GM23338 (cell line): Measurements from ENCODE around the gene NFIA. TPM values are rescaled to one million over a fixed set of nuclear protein-coding genes. Genes with fewer than 3 reads are reported as not detected.

Experiments used
- ATAC-seq: fragments of 200-7000 bp; cut with Tn5 transposase; 3 replicates; pipeline ENCODE4 v1.9.1; 2020
- DNase-seq: peaks from one replicate; pipeline ENCODE4 v3.0.0-alpha.2; 2015; ENCODE audit warnings: low spot score
- H2AFZ ChIP-seq: fragments of 200-600 bp; sonication (generic); 2 replicates; pipeline ENCODE4 v1.8.0; 2016; ENCODE audit warnings: antibody characterized with exemption, mild to moderate bottlenecking, moderate library complexity
- H3F3A ChIP-seq: fragments of 200-600 bp; sonication (generic); replicated peaks from 2 replicates; pipeline ENCODE4 v1.8.0; 2017; ENCODE audit warnings: antibody characterized with exemption, mixed run types, low read depth
- H3K27ac ChIP-seq: fragments of 200-600 bp; sonication (generic); 2 replicates; pipeline ENCODE4 v1.6.1; 2016; ENCODE audit warnings: low read depth
- H3K27me3 ChIP-seq: fragments of 200-600 bp; sonication (generic); 2 replicates; pipeline ENCODE4 v1.8.0; 2016; ENCODE audit warnings: mild to moderate bottlenecking, mixed run types, moderate library complexity; ENCODE audit not compliant: insufficient read depth
- H3K36me3 ChIP-seq: fragments of 200-600 bp; sonication (generic); 2 replicates; pipeline ENCODE4 v1.8.0; 2016; ENCODE audit warnings: mild to moderate bottlenecking; ENCODE audit not compliant: insufficient read depth
- H3K4me1 ChIP-seq: fragments of 200-600 bp; sonication (generic); 2 replicates; pipeline ENCODE4 v1.8.0; 2016; ENCODE audit warnings: mild to moderate bottlenecking, moderate library complexity; ENCODE audit not compliant: insufficient read depth
- H3K4me2 ChIP-seq: fragments of 200-600 bp; sonication (generic); 2 replicates; pipeline ENCODE4 v1.7.1; 2017; ENCODE audit warnings: mixed run types
- H3K4me3 ChIP-seq: fragments of 200-600 bp; sonication (generic); 2 replicates; pipeline ENCODE4 v1.6.1; 2016; ENCODE audit warnings: mixed run types
- H3K79me2 ChIP-seq: fragments of 200-600 bp; sonication (generic); replicated peaks from 2 replicates; pipeline ENCODE4 v1.8.0; 2017; ENCODE audit warnings: mild to moderate bottlenecking; ENCODE audit not compliant: insufficient read depth
- H3K9me2 ChIP-seq: fragments of 200-600 bp; sonication (generic); 2 replicates; pipeline ENCODE4 v1.8.0; 2017; ENCODE audit not compliant: insufficient read depth
- H4K20me1 ChIP-seq: fragments of 200-600 bp; sonication (generic); replicated peaks from 2 replicates; pipeline ENCODE4 v1.8.0; 2017; ENCODE audit warnings: mild to moderate bottlenecking; ENCODE audit not compliant: insufficient read depth
- H3K27ac Mint-ChIP-seq: 2 replicates; pipeline ENCODE4 v1.8.0; 2020; ENCODE audit warnings: inconsistent platforms, mild to moderate bottlenecking, moderate library complexity, mixed read lengths
- H3K27me3 Mint-ChIP-seq: 3 replicates; pipeline ENCODE4 v1.8.0; 2022; ENCODE audit warnings: low read depth, mild to moderate bottlenecking, moderate library complexity, mixed read lengths, inconsistent platforms; ENCODE audit not compliant: insufficient read depth, poor library complexity
- H3K36me3 Mint-ChIP-seq: 3 replicates; pipeline ENCODE4 v1.8.0; 2021; ENCODE audit warnings: low read depth, mild to moderate bottlenecking, inconsistent platforms, moderate library complexity, mixed read lengths
- H3K4me1 Mint-ChIP-seq: 3 replicates; pipeline ENCODE4 v1.8.0; 2020; ENCODE audit warnings: mild to moderate bottlenecking, inconsistent platforms, mixed read lengths
- H3K4me3 Mint-ChIP-seq: 3 replicates; pipeline ENCODE4 v1.8.0; 2021; ENCODE audit warnings: moderate library complexity, mild to moderate bottlenecking, inconsistent platforms, mixed read lengths
- H3K9me3 Mint-ChIP-seq: 3 replicates; pipeline ENCODE4 v1.8.0; 2020; ENCODE audit warnings: moderate library complexity, mild to moderate bottlenecking, inconsistent platforms, mixed read lengths
- CREB1 ChIP-seq: fragments of 250-450 bp; sonication (Bioruptor Pico); IDR thresholded peaks from 2 replicates; pipeline ENCODE4 v1.5.0; 2020; ENCODE audit warnings: low read depth, mild to moderate bottlenecking, moderate library complexity
- ETS1 ChIP-seq: IDR thresholded peaks from 2 replicates; pipeline ENCODE4 v1.6.1; 2016; ENCODE audit warnings: antibody characterized with exemption
- EZH2phosphoT487 ChIP-seq: fragments of 200-600 bp; sonication (generic); IDR thresholded peaks from one replicate; pipeline ENCODE4 v1.8.1; 2018; ENCODE audit warnings: antibody characterized with exemption; ENCODE audit not compliant: unreplicated experiment
- NANOG ChIP-seq: IDR thresholded peaks from 2 replicates; pipeline ENCODE4 v1.6.1; 2016; ENCODE audit warnings: antibody characterized with exemption, borderline replicate concordance
- STAT1 ChIP-seq: IDR thresholded peaks from one replicate; pipeline ENCODE4 v1.6.1; 2016; ENCODE audit warnings: antibody characterized with exemption; ENCODE audit not compliant: unreplicated experiment
- ZNF114 ChIP-seq: fragments of 250-450 bp; sonication (Bioruptor Pico); IDR thresholded peaks from 2 replicates; pipeline ENCODE4 v1.5.0; 2020; ENCODE audit warnings: mild to moderate bottlenecking, moderate library complexity
- ZNF331 ChIP-seq: fragments of 250-450 bp; sonication (Bioruptor Pico); IDR thresholded peaks from 2 replicates; pipeline ENCODE4 v1.5.0; 2020; ENCODE audit warnings: low read depth, mild to moderate bottlenecking, moderate library complexity
- ZNF462 ChIP-seq: fragments of 250-450 bp; sonication (Bioruptor Pico); IDR thresholded peaks from 2 replicates; pipeline ENCODE4 v1.5.0; 2020; ENCODE audit warnings: mild to moderate bottlenecking, moderate library complexity
- polyA plus RNA-seq: library from polyadenylated mRNA; unstranded; fragments of >200 nt; fragmentation: Nextera tagmentation; extraction: Ambion mirVana; gene quantifications from 2 replicates; pipeline ENCODE4 v1.2.1, GENCODE V29; 2016
- total RNA-seq: library from RNA; depleted of rRNA; stranded (reverse); fragments of >200 nt; shearing (Covaris generic); gene quantifications from 2 replicates; pipeline ENCODE4 v1.2.3, GENCODE V29; 2014

NFIA gene
- total and polyA plus RNA-seq, 2 experiments from 2014 or later: 0.97 to 2.3 TPM

GRCh38 chr1:61315011-61315410 lies 232.7 kb downstream of the NFIA start:
- no peaks in the 10 kb centered on the region for H3K79me2 ChIP-seq
- peaks cover 2% of the 10 kb centered on the region for H3K27me3 Mint-ChIP-seq
- no peak overlapping the region for H3K4me2 ChIP-seq
- no peaks in the 10 kb centered on the region for H3K36me3 ChIP-seq
- no peaks in the 10 kb centered on the region for H3K9me3 Mint-ChIP-seq
- no peak overlapping the region for H3K4me3 Mint-ChIP-seq
- H3K27ac Mint-ChIP-seq: no peak overlapping the region
- peaks cover 12% of the 10 kb centered on the region; the same call in 2 of the 3 replicates for H3K4me1 Mint-ChIP-seq
- no peaks in the 10 kb centered on the region for H3K27me3 ChIP-seq
- DNase-seq (no peak), ATAC-seq (no peak)
- H3F3A ChIP-seq: no peaks in the 10 kb centered on the region
- H3K4me1 ChIP-seq: peaks cover 13% of the 10 kb centered on the region; the same call in 1 of the 2 replicates
- H3K9me2 ChIP-seq: no peaks in the 10 kb centered on the region
- no peak overlapping the region for H3K27ac ChIP-seq
- no peak overlapping the region for H3K4me3 ChIP-seq
- H3K36me3 Mint-ChIP-seq: peaks cover 5% of the 10 kb centered on the region; the same call in 1 of the 3 replicates
- TF ChIP-seq EZH2phosphoT487 (no peak), ETS1 (no peak), NANOG (no peak), ZNF114 (no peak), STAT1 (no peak)
- no peaks in the 10 kb centered on the region for H4K20me1 ChIP-seq
- H2AFZ ChIP-seq: no peak overlapping the region

GRCh38 chr1:61316493-61316892 lies 234.1 kb downstream of the NFIA start:
- no peak for ATAC-seq
- Histone ChIP-seq H3F3A (no peaks in the 10 kb centered on the region), H3K36me3 (no peaks in the 10 kb centered on the region), H2AFZ (no peak overlapping the region), H3K9me2 (no peaks in the 10 kb centered on the region), H3K4me2 (no peak overlapping the region), H3K27ac (no peak overlapping the region), H3K79me2 (no peaks in the 10 kb centered on the region), H3K27me3 (no peaks in the 10 kb centered on the region), H3K4me3 (no peak overlapping the region), H4K20me1 (no peaks in the 10 kb centered on the region), H3K4me1 (peaks cover 23% of the 10 kb centered on the region; the same call in 1 of the 2 replicates)
- Mint-ChIP-seq H3K9me3 (no peaks in the 10 kb centered on the region), H3K27ac (no peak overlapping the region), H3K36me3 (peaks cover 5% of the 10 kb centered on the region; the same call in 1 of the 3 replicates), H3K4me3 (no peak overlapping the region), H3K4me1 (peaks cover 21% of the 10 kb centered on the region; the same call in 2 of the 3 replicates), H3K27me3 (peaks cover 5% of the 10 kb centered on the region)
- no peak for TF ChIP-seq ZNF114
- no peak for TF ChIP-seq CREB1 (CRISPR knock-in tag)
- no peak for TF ChIP-seq ZNF331 (CRISPR knock-in tag)
- TF ChIP-seq ZNF462 (CRISPR knock-in tag): no peak
- no peak for DNase-seq
